ENCODE results near the gene NEK6. TPM values are rescaled to one million over a fixed set of nuclear protein-coding genes. Genes with fewer than 3 reads are reported as not detected.

Gene NEK6
- total and polyA plus RNA-seq, 2 of the 8 experiments (the other 6 are each of a cell fraction or from before 2014, with no cell fraction given), result 17.7 to 19.7 TPM

GRCh38 chr9:124298646-124299235, 41.0 kb downstream of the NEK6 start:
- TF ChIP-seq CEBPB (IDR thresholded peaks at IDR 0.05; ENCODE audit: low read depth, low read length), result no peak
- TF ChIP-seq KDM1A (IDR thresholded peaks at IDR 0.05; ENCODE audit: borderline replicate concordance, low read length), result peak; percentile 42; the same call in 1 of the 2 replicates
- no peak for TF ChIP-seq USF2 (IDR thresholded peaks at IDR 0.05; ENCODE audit: low read length)
- TF ChIP-seq SAP30 (IDR thresholded peaks at IDR 0.05; ENCODE audit: insufficient read depth, insufficient replicate concordance, low read length), result no peak
- TF ChIP-seq FOSL1 (IDR thresholded peaks at IDR 0.05; ENCODE audit: insufficient read depth, low read depth, low read length), result no peak
- TF ChIP-seq CTBP2 (IDR thresholded peaks at IDR 0.05; ENCODE audit: borderline replicate concordance, insufficient read depth, insufficient read length, low read length), result no peak
- no peak for TF ChIP-seq RFX5 (IDR thresholded peaks at IDR 0.05; ENCODE audit: borderline replicate concordance, low read depth, low read length)
- H2BK20ac ChIP-seq (ENCODE audit: low read length), result no peak overlapping the region
- H2AK5ac ChIP-seq (ENCODE audit: low read depth, low read length), result peak overlapping the region; percentile 6; the same call in 1 of the 2 replicates
- H4K91ac ChIP-seq (replicated peaks; ENCODE audit: insufficient read length, low read length), result no peak overlapping the region
- H4K8ac ChIP-seq (ENCODE audit: extremely low read depth, insufficient read depth, low read length), result no peak overlapping the region
- no peak overlapping the region for H2BK15ac ChIP-seq (ENCODE audit: low read length)
- no peak overlapping the region for H3K23ac ChIP-seq (ENCODE audit: insufficient read length)
- no peak overlapping the region for H3K4ac ChIP-seq (replicated peaks; ENCODE audit: insufficient read length, low read depth, low read length)
- H3K79me2 ChIP-seq (ENCODE audit: control insufficient read depth in 1 of 2, insufficient read depth in 2 of 2, low read length in 2 of 2), result no peaks in the 10 kb centered on the region
- WGBS, 2 experiments (ENCODE audit: extremely low coverage in 1 of 2, insufficient coverage in 1 of 2, insufficient read length in 1 of 2, insufficient replicate concordance in 2 of 2, low coverage in 1 of 2, low lambda C conversion rate in 2 of 2, missing lambda C conversion rate in 1 of 2), result 81% methylated on average over 12 of the region's 12 CpGs; no CpG with 5 or more reads in 1 of the 2 experiments
- no peaks in the 10 kb centered on the region for H3K36me3 ChIP-seq (ENCODE audit: control insufficient read depth in 2 of 4, insufficient read depth in 4 of 4, low read length in 3 of 4)
- H3K4me3 ChIP-seq (ENCODE audit: extremely low read depth in 1 of 4, insufficient read depth in 2 of 4, low read depth in 3 of 4, low read length in 4 of 4), result no peak overlapping the region
- H4K20me1 ChIP-seq (replicated peaks in 1 of 2; ENCODE audit: control insufficient read depth in 1 of 2, insufficient read depth in 2 of 2, low read length in 2 of 2), result peaks cover 0 to 10% of the 10 kb centered on the region in 2 experiments
- FAIRE-seq (no peak), DNase-seq (ENCODE audit: low read depth in 1 of 2, low spot score in 2 of 2) (no peak)
- H2BK5ac ChIP-seq (ENCODE audit: low read depth, low read length), result no peak overlapping the region
- no peak overlapping the region for H2BK12ac ChIP-seq (ENCODE audit: low read depth, low read length)
- no peak overlapping the region for H3K56ac ChIP-seq (replicated peaks; ENCODE audit: insufficient read length, low read depth, low read length)
- POLR2A ChIA-PET (ENCODE audit: partially characterized antibody), result no interaction called here
- no peak overlapping the region for H3K27ac ChIP-seq (ENCODE audit: low read depth, low read length)
- no peak overlapping the region for H2AFZ ChIP-seq (ENCODE audit: low read length)
- H4K5ac ChIP-seq (ENCODE audit: insufficient read length, low read depth, low read length), result no peak overlapping the region
- CTCF ChIA-PET (ENCODE audit: partially characterized antibody), result interaction anchor here (0.9 to 2.0 kb wide), 4 partner anchors 9 to 172 kb away, joined by 3 to 8 read pairs (median 3); no protein-coding TSS in a partner anchor
- H3K23me2 ChIP-seq (ENCODE audit: low read depth, low read length), result no peaks in the 10 kb centered on the region
- H3K9me3 ChIP-seq (ENCODE audit: insufficient read depth in 2 of 2, low read depth in 1 of 2, low read length in 1 of 2), result no peaks in the 10 kb centered on the region
- no peak overlapping the region for H3K14ac ChIP-seq (ENCODE audit: insufficient read length)
- no peaks in the 10 kb centered on the region for H3K27me3 ChIP-seq (replicated peaks in 1 of 4; ENCODE audit: control insufficient read depth in 3 of 4, extremely low read depth in 1 of 4, insufficient read depth in 3 of 4, low read length in 3 of 4)
- H2BK120ac ChIP-seq (replicated peaks; ENCODE audit: low read depth, low read length), result no peak overlapping the region
- H3K4me2 ChIP-seq (ENCODE audit: insufficient read depth in 1 of 2, low read depth in 2 of 2, low read length in 2 of 2), result no peak overlapping the region
- H3K18ac ChIP-seq (ENCODE audit: extremely low read depth, low read length), result no peak overlapping the region; the same call in none of the 2 replicates
- H3K4me1 ChIP-seq (replicated peaks in 1 of 4; ENCODE audit: control insufficient read depth in 3 of 4, insufficient read depth in 4 of 4, low read length in 3 of 4), result peaks cover 0 to 17% (median 9%) of the 10 kb centered on the region in 4 experiments; a peak in 5 of 7 replicates
- H3K9ac ChIP-seq (replicated peaks in 1 of 4; ENCODE audit: extremely low read depth in 1 of 4, low read depth in 3 of 4, low read length in 3 of 4), result no peak overlapping the region
- H3K79me1 ChIP-seq (ENCODE audit: low read depth, low read length), result peaks cover 7% of the 10 kb centered on the region; the same call in 1 of the 2 replicates

Measured in H1 (cell line).